H9 (cell line): ENCODE data around the gene UQCC3. TPM values are rescaled to one million over a fixed set of nuclear protein-coding genes. Genes with fewer than 3 reads are reported as not detected.

Experiments used
- DNase-seq: peaks from one replicate; pipeline ENCODE4 v3.0.0-alpha.2; 2017
- H2AFZ ChIP-seq: one replicate; pipeline ENCODE4 v1.6.1; 2013; ENCODE audit warnings: mild to moderate bottlenecking, low read length, control low read depth, moderate library complexity
- H2AK5ac ChIP-seq: 2 replicates; pipeline ENCODE4 v1.6.1; 2013; ENCODE audit warnings: low read length, control low read depth, mixed read lengths; ENCODE audit not compliant: insufficient read length
- H2BK120ac ChIP-seq: one replicate; pipeline ENCODE4 v1.6.1; 2013; ENCODE audit warnings: low read depth, mild to moderate bottlenecking, low read length, control low read depth, inconsistent platforms; ENCODE audit not compliant: poor library complexity, severe bottlenecking
- H2BK12ac ChIP-seq: 2 replicates; pipeline ENCODE4 v1.6.1; 2013; ENCODE audit warnings: low read length, control low read depth, mixed read lengths, low read depth; ENCODE audit not compliant: insufficient read length
- H2BK15ac ChIP-seq: 2 replicates; pipeline ENCODE4 v1.6.1; 2013; ENCODE audit warnings: low read depth, low read length, control low read depth
- H2BK20ac ChIP-seq: one replicate; pipeline ENCODE4 v1.6.1; 2013; ENCODE audit warnings: low read depth, mild to moderate bottlenecking, low read length, control low read depth, inconsistent platforms; ENCODE audit not compliant: poor library complexity, severe bottlenecking
- H2BK5ac ChIP-seq: 2 replicates; pipeline ENCODE4 v1.6.1; 2013; ENCODE audit warnings: low read length, control low read depth, mixed read lengths; ENCODE audit not compliant: insufficient read length
- H3K14ac ChIP-seq: 2 replicates; pipeline ENCODE4 v1.6.1; 2013; ENCODE audit warnings: low read length, control low read depth; ENCODE audit not compliant: insufficient read depth
- H3K18ac ChIP-seq: 2 replicates; pipeline ENCODE4 v1.6.1; 2013; ENCODE audit warnings: low read depth, mild to moderate bottlenecking, mixed read lengths, low read length, control low read depth; ENCODE audit not compliant: insufficient read length
- H3K23ac ChIP-seq: 2 replicates; pipeline ENCODE4 v1.6.1; 2013; ENCODE audit warnings: low read length, control low read depth, mixed read lengths, low read depth; ENCODE audit not compliant: insufficient read length
- H3K23me2 ChIP-seq: 2 replicates; pipeline ENCODE4 v1.6.1; 2013; ENCODE audit warnings: low read depth, mild to moderate bottlenecking, mixed read lengths, low read length, control low read depth; ENCODE audit not compliant: insufficient read length, poor library complexity, severe bottlenecking
- H3K27ac ChIP-seq: 2 replicates; pipeline ENCODE4 v1.5.1; 2013; ENCODE audit warnings: low read length, control low read depth, mixed read lengths, low read depth; ENCODE audit not compliant: insufficient read length
- H3K27me3 ChIP-seq: 2 replicates; pipeline ENCODE4 v1.6.1; 2013; ENCODE audit warnings: low read length, control low read depth, inconsistent platforms; ENCODE audit not compliant: insufficient read depth
- H3K4ac ChIP-seq: 2 replicates; pipeline ENCODE4 v1.6.1; 2013; ENCODE audit warnings: low read depth, mild to moderate bottlenecking, control low read depth, inconsistent platforms, low read length, moderate library complexity
- H3K4me1 ChIP-seq: 2 replicates; pipeline ENCODE4 v1.6.1; 2013; ENCODE audit warnings: low read length, control low read depth, inconsistent platforms; ENCODE audit not compliant: insufficient read depth
- H3K4me2 ChIP-seq: 2 replicates; pipeline ENCODE4 v1.6.1; 2013; ENCODE audit warnings: low read length, control low read depth, mixed read lengths; ENCODE audit not compliant: insufficient read length, insufficient read depth
- H3K56ac ChIP-seq: 2 replicates; pipeline ENCODE4 v1.6.1; 2013; ENCODE audit warnings: low read depth, mild to moderate bottlenecking, mixed read lengths, low read length, control low read depth; ENCODE audit not compliant: insufficient read length
- H3K79me1 ChIP-seq: 2 replicates; pipeline ENCODE4 v1.6.1; 2013; ENCODE audit warnings: low read depth, mild to moderate bottlenecking, moderate library complexity, low read length, control low read depth, inconsistent platforms; ENCODE audit not compliant: insufficient read depth, poor library complexity, severe bottlenecking
- H3K79me2 ChIP-seq: 2 replicates; pipeline ENCODE4 v1.6.1; 2013; ENCODE audit warnings: low read length, control low read depth, inconsistent platforms; ENCODE audit not compliant: insufficient read depth
- H3K9ac ChIP-seq: 2 replicates; pipeline ENCODE4 v1.6.1; 2013; ENCODE audit warnings: low read length, control low read depth, mixed read lengths; ENCODE audit not compliant: insufficient read length; ENCODE audit errors: extremely low read depth
- H3K9me3 ChIP-seq: one replicate; pipeline ENCODE4 v1.6.1; 2013; ENCODE audit warnings: low read depth, low read length, inconsistent platforms; ENCODE audit not compliant: control insufficient read depth
- H3T11ph ChIP-seq: one replicate; pipeline ENCODE4 v1.6.1; 2013; ENCODE audit warnings: mild to moderate bottlenecking, low read length, control low read depth, inconsistent platforms
- H4K20me1 ChIP-seq: one replicate; pipeline ENCODE4 v1.6.1; 2013; ENCODE audit not compliant: control insufficient read depth, insufficient read length, insufficient read depth
- H4K5ac ChIP-seq: 2 replicates; pipeline ENCODE4 v1.6.1; 2013; ENCODE audit warnings: low read depth, mild to moderate bottlenecking, mixed read lengths, low read length, control low read depth; ENCODE audit not compliant: insufficient read length
- H4K8ac ChIP-seq: replicated peaks from 2 replicates; pipeline ENCODE4 v1.6.1; 2013; ENCODE audit warnings: low read length, control low read depth, mixed read lengths, low read depth; ENCODE audit not compliant: insufficient read length
- H4K91ac ChIP-seq: 2 replicates; pipeline ENCODE4 v1.6.1; 2013; ENCODE audit warnings: low read depth, mild to moderate bottlenecking, moderate library complexity, mixed read lengths, low read length, control low read depth; ENCODE audit not compliant: insufficient read length
- H3K27ac Mint-ChIP-seq, 3 experiments: 2 replicates in 2 of 3; 3 replicates in 1 of 3; pipeline ENCODE4 v1.8.0; 2020 to 2021; ENCODE audit warnings: mixed read lengths in 3 of 3, mild to moderate bottlenecking in 1 of 3, moderate library complexity in 1 of 3
- H3K27me3 Mint-ChIP-seq: 2 replicates; pipeline ENCODE4 v1.8.0; 2021; ENCODE audit warnings: low read depth, mild to moderate bottlenecking, moderate library complexity, mixed read lengths
- H3K36me3 Mint-ChIP-seq, 3 experiments: 2 replicates in 2 of 3; 3 replicates in 1 of 3; pipeline ENCODE4 v1.8.0; 2020 to 2021; ENCODE audit warnings: low read depth in 3 of 3, mixed read lengths in 3 of 3; ENCODE audit not compliant: insufficient read depth in 1 of 3
- H3K4me1 Mint-ChIP-seq, 2 experiments: 2 replicates each; pipeline ENCODE4 v1.8.0; 2020; ENCODE audit warnings: mixed read lengths in 2 of 2
- H3K4me3 Mint-ChIP-seq, 2 experiments: 2 replicates in 1 of 2; 3 replicates in 1 of 2; pipeline ENCODE4 v1.8.0; 2020 to 2021; ENCODE audit warnings: mild to moderate bottlenecking in 2 of 2, mixed read lengths in 2 of 2, moderate library complexity in 1 of 2
- H3K9me3 Mint-ChIP-seq, 2 experiments: 2 replicates in 1 of 2; 3 replicates in 1 of 2; pipeline ENCODE4 v1.8.0; 2020; ENCODE audit warnings: mild to moderate bottlenecking in 2 of 2, mixed read lengths in 2 of 2, moderate library complexity in 1 of 2
- CTCF ChIP-seq: fragments of 200-600 bp; sonication (generic); conservative IDR thresholded peaks from 3 replicates; pipeline ENCODE4 v1.8.0; 2021; ENCODE audit warnings: antibody characterized with exemption, mild to moderate bottlenecking
- WGBS: extraction: QIAGEN DNeasy Blood & Tissue Kit; methylation state at CpG from one replicate; pipeline ENCODE4 v1.1.7; 2013; ENCODE audit warnings: missing lambda C conversion rate, low lambda C conversion rate, mixed read lengths; ENCODE audit not compliant: insufficient read length; ENCODE audit errors: extremely low coverage; 5-methylcytosine and 5-hydroxymethylcytosine counted together
- total RNA-seq: library from RNA; stranded (reverse); gene quantifications from 2 replicates; pipeline ENCODE4 v1.2.1, GENCODE V29; 2021

UQCC3 gene
- total RNA-seq, 1 experiment from 2014 or later = 11.1 TPM

GRCh38 chr11:62719302-62719978, 48.0 kb downstream of the UQCC3 start:
- Histone ChIP-seq H3K14ac (no peak overlapping the region), H3K18ac (no peak overlapping the region), H4K5ac (no peak overlapping the region), H4K91ac (no peak overlapping the region), H2BK20ac (no peak overlapping the region), H3K23ac (no peak overlapping the region), H4K20me1 (no peaks in the 10 kb centered on the region), H3K27me3 (no peaks in the 10 kb centered on the region), H3K9me3 (no peaks in the 10 kb centered on the region), H3T11ph (no peak overlapping the region), H4K8ac (no peak overlapping the region), H3K4ac (no peak overlapping the region), H3K4me1 (no peaks in the 10 kb centered on the region), H2BK15ac (no peak overlapping the region), H2AK5ac (no peak overlapping the region), H3K79me1 (peaks cover 5% of the 10 kb centered on the region), H3K27ac (no peak overlapping the region), H3K4me2 (no peak overlapping the region), H2AFZ (no peak overlapping the region), H2BK120ac (no peak overlapping the region), H3K23me2 (no peaks in the 10 kb centered on the region), H3K56ac (no peak overlapping the region), H3K79me2 (peaks cover 2% of the 10 kb centered on the region; the same call in 1 of the 2 replicates), H3K9ac (no peak overlapping the region), H2BK5ac (no peak overlapping the region), H2BK12ac (no peak overlapping the region)
- Mint-ChIP-seq H3K4me1 (peaks cover 4 to 28% of the 10 kb centered on the region in 2 experiments; a peak in 3 of 4 replicates), H3K27me3 (no peaks in the 10 kb centered on the region), H3K9me3 (no peaks in the 10 kb centered on the region), H3K4me3 (no peak overlapping the region), H3K36me3 (peaks cover 71 to 98% (median 97%) of the 10 kb centered on the region in 3 experiments), H3K27ac (no peak overlapping the region)
- TF ChIP-seq CTCF = no peak
- no CpG with 5 or more reads among the region's 2 CpGs for WGBS
- DNase-seq = no peak
